ENCODE results near the gene PPP1R9A. TPM values are rescaled to one million over a fixed set of nuclear protein-coding genes. Genes with fewer than 3 reads are reported as not detected.

PPP1R9A gene
- total RNA-seq, 2 donors from 2014 or later, result 17.7 to 20.2 TPM

DNA sequence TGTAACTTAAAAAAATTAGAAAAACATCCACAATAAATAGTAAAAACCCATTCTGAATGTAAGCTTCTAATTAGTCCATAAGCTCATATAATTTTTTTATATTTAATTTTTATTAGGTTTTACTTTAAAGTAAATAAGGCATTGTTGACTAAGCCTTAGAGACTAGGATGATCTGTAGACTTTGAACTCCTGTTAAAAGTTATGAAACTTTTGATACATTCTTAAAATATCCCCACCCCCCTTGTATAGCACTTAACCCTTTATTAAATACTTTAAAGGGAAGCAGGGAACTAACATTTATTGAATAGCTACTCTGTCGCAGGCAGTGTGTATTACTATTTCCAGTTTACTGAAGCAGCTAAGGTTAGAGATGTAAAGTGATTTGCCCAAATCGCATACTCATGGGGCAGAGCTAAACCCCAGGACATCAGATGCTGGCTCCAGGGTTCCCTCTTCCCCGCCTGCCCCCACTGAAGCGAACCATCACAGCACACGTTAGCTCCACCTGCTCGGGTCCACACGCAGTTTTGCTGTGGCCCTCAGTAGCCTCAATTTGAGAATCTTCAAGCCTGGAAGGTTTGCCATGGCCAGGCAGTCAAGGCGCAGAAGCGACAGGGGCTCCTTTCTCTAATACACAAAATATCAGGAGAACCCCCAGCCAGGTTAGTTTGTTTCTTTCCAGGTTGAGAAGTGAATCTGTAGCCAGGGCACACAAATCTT lies 416.2 kb downstream of the PPP1R9A start:
- H3K9me3 ChIP-seq, result no peaks in the 10 kb centered on the region
- H3K4me3 ChIP-seq, result no peak overlapping the region
- no peak for DNase-seq
- intact Hi-C loops (cut with DNase I), result no loop called here
- H3K36me3 ChIP-seq, result no peaks in the 10 kb centered on the region
- no peak overlapping the region for H3K27ac ChIP-seq
- TF ChIP-seq CTCF (IDR thresholded peaks at IDR 0.05), result no peak
- H3K27me3 ChIP-seq, result no peaks in the 10 kb centered on the region
- no peaks in the 10 kb centered on the region for H3K4me1 ChIP-seq
- no peak overlapping the region for H3K9ac ChIP-seq (ENCODE audit: low read depth in 2 of 2, low read length in 2 of 2)

DNA sequence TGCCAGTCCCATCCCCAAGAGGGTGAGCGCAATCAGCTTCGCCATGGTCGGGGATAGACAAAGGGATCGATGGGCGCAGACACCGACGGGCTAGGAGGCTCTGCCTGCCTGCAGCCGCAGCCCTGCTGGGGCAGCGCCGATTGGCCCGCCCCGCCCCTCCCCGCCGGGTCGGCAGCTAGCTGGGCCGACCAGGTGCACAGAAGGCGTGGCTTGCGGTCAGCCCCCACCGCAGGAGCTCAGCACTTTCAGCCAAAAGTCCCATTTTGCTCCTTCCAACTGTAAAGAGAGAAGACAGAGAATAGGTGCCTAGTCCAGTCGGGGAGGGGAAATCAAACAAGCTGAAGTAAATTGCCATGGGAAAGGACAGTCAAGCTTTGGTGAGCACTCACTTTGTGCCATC lies 417.0 kb downstream of the PPP1R9A start, which contains the start of gene PON1:
TSS of gene PON1 (minus strand) at position 102 of the 400 bp plus-strand sequence. CDS start at position 45, 57 bp downstream.
- no peaks in the 10 kb centered on the region for H3K27me3 ChIP-seq
- H3K36me3 ChIP-seq, result no peaks in the 10 kb centered on the region

GRCh38 chr7:95327356-95327755 lies 420.0 kb downstream of the PPP1R9A start:
- no peak for DNase-seq
- Histone ChIP-seq H3K9me3 (no peaks in the 10 kb centered on the region), H3K4me1 (no peaks in the 10 kb centered on the region), H3K27ac (no peak overlapping the region), H3K4me3 (no peak overlapping the region), H3K36me3 (no peaks in the 10 kb centered on the region), H3K9ac (ENCODE audit: low read depth in 2 of 2, low read length in 2 of 2) (no peak overlapping the region), H3K27me3 (no peaks in the 10 kb centered on the region)
- TF ChIP-seq CTCF (IDR thresholded peaks at IDR 0.05), result no peak
- intact Hi-C loops (cut with DNase I), result no loop called here

More for the DNA sequence above, 417.0 kb downstream of the PPP1R9A start, which contains the start of gene PON1:
- Histone ChIP-seq H3K9me3 (no peaks in the 10 kb centered on the region), H3K9ac (ENCODE audit: low read depth in 2 of 2, low read length in 2 of 2) (no peak within 1 kb of the TSS), H3K27ac (no peak within 1 kb of the TSS), H3K4me3 (no peak within 1 kb of the TSS), H3K4me1 (no peaks in the 10 kb centered on the region)
- no peak for TF ChIP-seq CTCF (IDR thresholded peaks at IDR 0.05)
- DNase-seq, result no peak
- intact Hi-C loops (cut with DNase I), result no loop called here

- H3K4me3 ChIP-seq, result no peak overlapping the region
- no peaks in the 10 kb centered on the region for H3K36me3 ChIP-seq
- DNase-seq, result no peak
- no peak for TF ChIP-seq CTCF (IDR thresholded peaks at IDR 0.05)
- no peak overlapping the region for H3K9ac ChIP-seq (ENCODE audit: low read depth in 2 of 2, low read length in 2 of 2)
- no peaks in the 10 kb centered on the region for H3K27me3 ChIP-seq
- no peaks in the 10 kb centered on the region for H3K4me1 ChIP-seq
- no peaks in the 10 kb centered on the region for H3K9me3 ChIP-seq
- no peak overlapping the region for H3K27ac ChIP-seq
- intact Hi-C loops (cut with DNase I), result no loop called here
Observed at GRCh38 chr7:95330204-95330960, 423.0 kb downstream of the PPP1R9A start.

DNA sequence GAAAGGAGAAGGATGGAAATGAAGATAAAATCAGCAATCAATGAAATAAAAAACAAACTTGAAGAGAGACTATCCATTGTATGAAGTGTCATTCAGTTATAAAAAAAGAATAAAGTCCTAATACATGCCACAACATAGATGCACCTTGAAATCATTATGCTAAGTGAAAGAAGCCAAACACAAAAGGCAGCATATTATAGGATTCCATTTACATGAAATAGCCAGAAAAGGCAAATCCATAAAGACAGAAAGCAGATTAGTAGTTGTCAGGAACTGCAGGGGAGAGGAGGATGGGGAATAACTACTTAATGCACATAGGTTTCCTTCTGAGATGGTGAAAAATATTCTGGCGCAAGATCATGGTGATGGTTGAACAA lies 423.6 kb downstream of the PPP1R9A start:
- no peak for TF ChIP-seq CTCF (IDR thresholded peaks at IDR 0.05)
- DNase-seq, result no peak
- intact Hi-C loops (cut with DNase I), result no loop called here
- no peaks in the 10 kb centered on the region for H3K36me3 ChIP-seq
- H3K27ac ChIP-seq, result no peak overlapping the region
- no peaks in the 10 kb centered on the region for H3K27me3 ChIP-seq
- no peaks in the 10 kb centered on the region for H3K4me1 ChIP-seq
- no peak overlapping the region for H3K4me3 ChIP-seq
- no peak overlapping the region for H3K9ac ChIP-seq (ENCODE audit: low read depth in 2 of 2, low read length in 2 of 2)
- no peaks in the 10 kb centered on the region for H3K9me3 ChIP-seq

Measured in colonic mucosa (tissue), 4 donors.